ENCODE measurements around the gene PCNX3.
"Not testable (repeated sequence)": the region's sequence is repeated elsewhere in the genome, so short reads cannot be mapped to it uniquely, and the experiment has no call there.

Gene PCNX3

DNA sequence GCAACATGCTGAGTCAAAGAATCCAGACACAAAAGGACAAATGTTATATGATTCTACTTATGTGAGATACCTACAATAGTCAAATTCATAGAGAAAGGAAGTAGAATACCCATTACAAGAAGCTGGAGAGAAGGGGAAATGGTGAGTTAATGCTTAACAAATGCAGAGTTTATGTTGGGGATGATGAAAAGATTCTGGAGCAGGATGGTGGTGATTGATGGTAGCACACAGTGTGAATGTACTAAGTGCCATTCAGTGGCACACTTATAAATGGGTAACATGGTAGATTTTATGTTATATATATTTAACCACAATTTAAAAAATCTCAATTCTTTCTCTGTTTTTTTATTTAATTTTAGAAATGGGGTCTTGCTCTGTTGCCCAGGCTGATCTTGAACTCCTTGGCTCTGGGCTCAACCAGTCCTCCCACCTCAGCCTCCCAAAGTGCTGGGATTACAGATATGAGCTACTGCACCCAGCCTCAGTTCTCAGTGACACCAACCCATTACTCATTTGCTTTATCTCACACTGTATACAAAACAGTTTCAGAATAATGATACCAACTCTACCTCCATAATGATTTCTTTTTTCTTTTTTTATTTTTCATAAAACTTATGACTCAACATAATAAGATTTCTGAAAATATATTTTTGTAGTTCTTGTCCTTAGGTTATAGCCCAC, 56.7 kb downstream of the PCNX3 start:
- H3K4me1 ChIP-seq (ENCODE audit: control insufficient read depth, insufficient read depth, low read length) = no peaks in the 10 kb centered on the region
- H3K4me3 ChIP-seq (ENCODE audit: insufficient read depth, low read depth, low read length) = no peak overlapping the region
- no peaks in the 10 kb centered on the region for H3K9me3 ChIP-seq (ENCODE audit: control insufficient read depth, low read length)
- H3K27ac ChIP-seq (ENCODE audit: insufficient read depth, low read depth, low read length, poor library complexity, severe bottlenecking) = no peak overlapping the region
- H3K36me3 ChIP-seq (ENCODE audit: control insufficient read depth, insufficient read depth, low read length) = no peaks in the 10 kb centered on the region
- no peaks in the 10 kb centered on the region for H3K27me3 ChIP-seq (ENCODE audit: control insufficient read depth, insufficient read depth, low read length, poor library complexity, severe bottlenecking)

GRCh38 chr11:65672982-65673381, 57.4 kb downstream of the PCNX3 start:
- Histone ChIP-seq H3K27me3 (ENCODE audit: control insufficient read depth, insufficient read depth, low read length, poor library complexity, severe bottlenecking) (no peaks in the 10 kb centered on the region), H3K9me3 (ENCODE audit: control insufficient read depth, low read length) (no peaks in the 10 kb centered on the region), H3K36me3 (ENCODE audit: control insufficient read depth, insufficient read depth, low read length) (no peaks in the 10 kb centered on the region), H3K4me1 (ENCODE audit: control insufficient read depth, insufficient read depth, low read length) (no peaks in the 10 kb centered on the region), H3K4me3 (ENCODE audit: insufficient read depth, low read depth, low read length) (no peak overlapping the region), H3K27ac (ENCODE audit: insufficient read depth, low read depth, low read length, poor library complexity, severe bottlenecking) (no peak overlapping the region)
- 100% methylated on average over 1 of the region's 2 CpGs; no CpG with 5 or more reads in 1 of the 2 experiments for WGBS, 2 experiments

GRCh38 chr11:65680192-65680743, 64.7 kb downstream of the PCNX3 start:
- Histone ChIP-seq H3K4me3 (ENCODE audit: insufficient read depth, low read depth, low read length) (no peak overlapping the region), H3K27me3 (ENCODE audit: control insufficient read depth, insufficient read depth, low read length, poor library complexity, severe bottlenecking) (no peaks in the 10 kb centered on the region), H3K4me1 (ENCODE audit: control insufficient read depth, insufficient read depth, low read length) (no peaks in the 10 kb centered on the region), H3K27ac (ENCODE audit: insufficient read depth, low read depth, low read length, poor library complexity, severe bottlenecking) (no peak overlapping the region), H3K9me3 (ENCODE audit: control insufficient read depth, low read length) (no peaks in the 10 kb centered on the region), H3K36me3 (ENCODE audit: control insufficient read depth, insufficient read depth, low read length) (no peaks in the 10 kb centered on the region)
- 81 to 87% methylated on average over 5 of the region's 5 CpGs for WGBS, 2 experiments

DNA sequence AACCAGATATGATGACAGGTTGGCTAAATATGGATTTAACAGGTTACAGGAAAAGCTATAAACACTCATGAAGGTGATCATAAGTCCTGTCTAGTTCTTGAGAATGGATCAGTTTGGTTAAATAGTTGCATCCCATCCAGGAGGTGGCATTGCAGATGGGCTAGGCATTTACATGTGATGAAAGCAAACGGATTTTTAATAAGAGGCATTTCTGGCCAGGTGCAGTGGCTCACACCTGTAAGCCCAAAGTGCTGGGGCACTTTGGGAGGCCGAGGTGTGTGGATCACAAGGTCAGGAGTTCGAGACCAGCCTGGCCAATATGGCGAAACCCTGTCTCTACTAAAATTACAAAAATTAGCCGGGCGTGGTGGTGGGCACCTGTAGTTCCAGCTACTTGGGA, 67.9 kb downstream of the PCNX3 start:
- not testable (repeated sequence) for H3K36me3 ChIP-seq (ENCODE audit: control insufficient read depth, insufficient read depth, low read length); H3K27me3 ChIP-seq (ENCODE audit: control insufficient read depth, insufficient read depth, low read length, poor library complexity, severe bottlenecking); H3K4me1 ChIP-seq (ENCODE audit: control insufficient read depth, insufficient read depth, low read length); H3K9me3 ChIP-seq (ENCODE audit: control insufficient read depth, low read length); H3K4me3 ChIP-seq (ENCODE audit: insufficient read depth, low read depth, low read length); H3K27ac ChIP-seq (ENCODE audit: insufficient read depth, low read depth, low read length, poor library complexity, severe bottlenecking)
- 81 to 90% methylated on average over 6 of the region's 6 CpGs for WGBS, 2 experiments

GRCh38 chr11:65685981-65686380, 70.4 kb downstream of the PCNX3 start:
- H3K4me1 ChIP-seq (ENCODE audit: control insufficient read depth, insufficient read depth, low read length) = no peaks in the 10 kb centered on the region
- H3K36me3 ChIP-seq (ENCODE audit: control insufficient read depth, insufficient read depth, low read length) = no peaks in the 10 kb centered on the region
- 85 to 86% methylated on average over 8 of the region's 8 CpGs for WGBS, 2 experiments
- no peaks in the 10 kb centered on the region for H3K27me3 ChIP-seq (ENCODE audit: control insufficient read depth, insufficient read depth, low read length, poor library complexity, severe bottlenecking)
- H3K4me3 ChIP-seq (ENCODE audit: insufficient read depth, low read depth, low read length) = no peak overlapping the region
- no peaks in the 10 kb centered on the region for H3K9me3 ChIP-seq (ENCODE audit: control insufficient read depth, low read length)
- H3K27ac ChIP-seq (ENCODE audit: insufficient read depth, low read depth, low read length, poor library complexity, severe bottlenecking) = no peak overlapping the region

Data from ectodermal cell (in vitro differentiated cells).